Measurements from ENCODE around the gene OGN. TPM values are rescaled to one million over a fixed set of nuclear protein-coding genes. Genes with fewer than 3 reads are reported as not detected.

Gene OGN
- total RNA-seq, 1 donor from 2014 or later, result not detected

- peak in 1 of 2 donors; percentile 7 for DNase-seq (ENCODE audit: low read depth in 2 of 2)
These were observed 54.3 kb downstream of the OGN start for GRCh38 chr9:92349771-92350739.

- DNase-seq (ENCODE audit: low read depth in 2 of 2), result no peak
These were observed 58.8 kb downstream of the OGN start for GRCh38 chr9:92345582-92345981.

GRCh38 chr9:92342825-92343488 is 61.4 kb downstream of the OGN start:
- peak; percentile 3 to 7 for DNase-seq (ENCODE audit: low read depth in 2 of 2)

GRCh38 chr9:92341578-92341977 is 62.8 kb downstream of the OGN start:
- no peak for DNase-seq (ENCODE audit: low read depth in 2 of 2)

GRCh38 chr9:92333282-92333634 is 71.1 kb downstream of the OGN start:
- no peak for DNase-seq (ENCODE audit: low read depth in 2 of 2)

Other genes with a start within 250 kb of the OGN start
- gene IARS1, start 110.9 kb downstream of the OGN start, total RNA-seq, result 88.3 and 110 TPM in 2 replicates
- 10.2 and 15.5 TPM in 2 replicates for gene NOL8, start 79.2 kb downstream of the OGN start, total RNA-seq
- gene CENPP, start 78.6 kb downstream of the OGN start, total RNA-seq, result 1.6 and 2.0 TPM in 2 replicates
- not detected in 2 replicates for gene OMD, start 19.9 kb upstream of the OGN start, total RNA-seq
- gene ASPN, start 77.9 kb upstream of the OGN start, total RNA-seq, result not detected in 2 replicates
- not detected in 2 replicates for gene ECM2, start 131.4 kb upstream of the OGN start, total RNA-seq

Measured in lung microvascular endothelial cell (primary cell).